H4 (cell line): ENCODE data around the gene LRRC45. TPM values are rescaled to one million over a fixed set of nuclear protein-coding genes. Genes with fewer than 3 reads are reported as not detected.

Source experiments
- DNase-seq: peaks from one replicate; pipeline ENCODE4 v3.0.0-alpha.2; 2015; ENCODE audit warnings: low spot score
- total RNA-seq: library from RNA; depleted of rRNA; stranded (reverse); fragments of >200 nt; shearing (Covaris generic); gene quantifications from 2 replicates; pipeline ENCODE4 v1.2.3, GENCODE V29; 2014

LRRC45 gene
- total RNA-seq, 1 experiment from 2014 or later = 7.3 TPM

- no peak for DNase-seq
Observed at GRCh38 chr17:82007228-82007494, 15.9 kb upstream of the LRRC45 start.

GRCh38 chr17:82007495-82008257 lies 15.4 kb upstream of the LRRC45 start:
- DNase-seq = no peak

- DNase-seq = no peak
Observed at GRCh38 chr17:82008258-82008940, 14.7 kb upstream of the LRRC45 start.

GRCh38 chr17:82008941-82009405 lies 14.1 kb upstream of the LRRC45 start:
- no peak for DNase-seq

GRCh38 chr17:82009413-82009812 lies 13.7 kb upstream of the LRRC45 start:
- no peak for DNase-seq

- DNase-seq = no peak
Observed at GRCh38 chr17:82010575-82011525, 12.3 kb upstream of the LRRC45 start.

- DNase-seq = no peak
Observed at GRCh38 chr17:82011617-82012187, 11.4 kb upstream of the LRRC45 start.

GRCh38 chr17:82012261-82012639 lies 10.9 kb upstream of the LRRC45 start:
- no peak for DNase-seq

GRCh38 chr17:82012640-82013295 lies 10.3 kb upstream of the LRRC45 start:
- DNase-seq = no peak

- no peak for DNase-seq
Observed at GRCh38 chr17:82013341-82013740, 9.8 kb upstream of the LRRC45 start.

GRCh38 chr17:82013772-82014321 lies 9.3 kb upstream of the LRRC45 start:
- no peak for DNase-seq

GRCh38 chr17:82014432-82014831 lies 8.7 kb upstream of the LRRC45 start:
- DNase-seq = no peak

GRCh38 chr17:82014971-82015310 lies 8.2 kb upstream of the LRRC45 start:
- DNase-seq = no peak

GRCh38 chr17:82015311-82015971 lies 7.7 kb upstream of the LRRC45 start:
- DNase-seq = no peak

GRCh38 chr17:82016061-82016874 lies 6.8 kb upstream of the LRRC45 start:
- DNase-seq = no peak

GRCh38 chr17:82016875-82017459 lies 6.1 kb upstream of the LRRC45 start:
- no peak for DNase-seq

- DNase-seq = no peak
Observed at GRCh38 chr17:82017612-82018151, 5.4 kb upstream of the LRRC45 start.

- DNase-seq = no peak
Observed at GRCh38 chr17:82018152-82018988, 4.7 kb upstream of the LRRC45 start.
